CD4-positive, alpha-beta T cell treated with Interleukin-21 for 1 hour (primary cell): ENCODE measurements around the gene AGR3.
A peak's percentile ranks its signal among the peaks of the same experiment; 100 is the strongest.
"Not testable (repeated sequence)": the region's sequence is repeated elsewhere in the genome, so short reads cannot be mapped to it uniquely, and the experiment has no call there.

Experiments used
- DNase-seq: peaks from one replicate; pipeline ENCODE4 v3.0.0-alpha.2; 2020

Gene AGR3

GRCh38 chr7:16891338-16891737 lies 9.6 kb upstream of the AGR3 start:
- peak; percentile 43 for DNase-seq

GRCh38 chr7:16889851-16890415 lies 8.2 kb upstream of the AGR3 start:
- no peak for DNase-seq

DNA sequence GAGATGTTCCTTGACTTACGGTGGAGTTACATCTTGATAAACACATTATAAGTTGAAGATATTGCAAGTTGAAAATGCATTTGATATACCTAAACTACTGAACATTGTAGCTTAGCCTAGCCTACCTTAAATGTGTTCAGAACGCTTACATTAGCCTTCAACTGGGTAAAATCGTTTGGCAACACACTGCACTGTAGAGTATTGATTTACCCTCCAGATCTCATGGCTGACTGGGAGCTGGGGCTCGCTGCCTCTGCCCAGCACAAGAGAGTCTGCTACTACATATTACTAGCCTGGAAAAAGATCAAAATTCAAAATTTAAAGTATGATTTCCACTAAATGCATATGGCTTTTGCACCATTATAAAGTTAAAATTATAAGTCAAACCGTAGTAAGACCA lies 7.5 kb upstream of the AGR3 start:
- no peak for DNase-seq

DNA sequence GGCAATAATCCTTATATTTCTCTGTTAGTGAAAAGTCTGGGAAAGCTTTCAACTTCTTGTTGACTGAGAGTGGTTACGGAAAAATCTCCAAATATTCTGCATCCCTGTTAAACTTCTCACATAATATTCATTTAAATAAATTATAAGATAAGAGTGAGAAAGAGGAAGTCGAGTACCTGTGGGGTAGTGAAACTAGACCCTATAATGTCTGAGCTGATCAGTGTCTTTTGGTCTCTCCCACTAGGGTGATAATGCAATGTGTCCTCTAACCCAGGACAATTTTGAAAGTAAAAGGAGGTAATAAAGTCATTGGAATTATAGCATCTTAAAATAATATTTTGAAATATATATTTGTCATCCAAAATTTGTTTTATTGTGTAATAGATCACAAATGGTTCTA lies 2.1 kb upstream of the AGR3 start:
- DNase-seq, result no peak

DNA sequence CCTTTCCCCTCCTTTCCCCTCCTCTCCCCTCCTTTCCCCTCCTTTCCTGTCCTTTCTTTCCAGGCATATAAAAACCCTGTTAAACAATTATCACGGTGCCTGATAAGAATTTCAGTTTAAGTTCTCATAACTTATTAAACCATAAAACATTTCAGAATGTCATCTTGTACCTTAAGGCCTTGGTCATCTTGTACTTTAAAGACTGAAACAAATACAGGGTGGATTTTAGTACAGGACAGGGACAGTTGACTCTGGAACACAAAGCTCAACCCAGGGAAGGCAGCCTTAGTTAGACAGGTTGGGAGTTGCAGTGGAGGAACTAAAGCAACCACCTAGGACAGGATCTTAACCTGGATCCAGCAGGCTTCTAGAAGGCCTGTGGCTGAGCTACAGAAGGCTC lies 1.2 kb downstream of the AGR3 start:
- DNase-seq, result no peak

- DNase-seq, result no peak
Observed at GRCh38 chr7:16879181-16879580, 2.6 kb downstream of the AGR3 start.

GRCh38 chr7:16875861-16876260 lies 5.9 kb downstream of the AGR3 start:
- no peak for DNase-seq

- DNase-seq, result no peak
Observed at GRCh38 chr7:16874066-16874465, 7.7 kb downstream of the AGR3 start.

DNA sequence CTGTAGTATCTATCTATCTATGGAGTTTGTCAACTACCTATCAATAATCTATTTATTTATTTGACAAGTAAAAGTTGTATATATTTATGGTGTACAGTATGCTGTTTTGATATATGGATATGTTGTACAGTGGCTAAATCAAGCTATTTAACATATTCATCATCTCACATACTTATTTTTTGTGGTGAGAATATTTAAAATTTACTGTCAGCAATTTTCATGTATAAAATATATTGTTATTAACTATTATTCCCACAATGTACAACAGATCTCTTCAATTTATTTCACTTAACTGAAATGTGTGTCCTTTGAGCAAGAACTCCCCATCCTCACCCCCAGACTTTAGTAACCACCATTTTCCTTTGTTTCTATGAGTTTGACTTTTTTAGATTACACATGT lies 14.5 kb downstream of the AGR3 start:
- no peak for DNase-seq

DNA sequence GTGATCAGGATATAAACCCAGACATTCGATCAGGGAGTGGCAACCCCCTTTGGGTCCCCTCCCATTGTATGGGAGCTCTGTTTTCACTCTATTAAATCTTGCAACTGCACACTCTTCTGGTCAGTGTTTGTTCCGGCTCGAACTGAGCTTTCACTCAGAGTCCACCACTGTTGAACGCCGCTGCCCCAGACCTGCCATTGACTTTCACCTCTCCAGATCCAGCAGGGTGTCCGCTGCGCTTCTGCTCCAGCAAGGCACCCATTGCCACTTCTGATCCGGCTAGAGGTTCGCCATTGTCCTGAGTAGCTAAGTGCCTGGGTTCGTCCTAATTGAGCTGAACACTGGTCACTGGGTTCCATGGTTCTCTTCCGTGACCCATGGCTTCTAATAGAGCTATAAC lies 28.6 kb downstream of the AGR3 start:
- not testable (repeated sequence) for DNase-seq

- peak; percentile 17 for DNase-seq
Observed at GRCh38 chr7:16851829-16852228, 30.0 kb downstream of the AGR3 start.

- DNase-seq, result no peak
Observed at GRCh38 chr7:16850614-16851466, 30.9 kb downstream of the AGR3 start.

- DNase-seq, result no peak
Observed at GRCh38 chr7:16849296-16850148, 32.3 kb downstream of the AGR3 start.

DNA sequence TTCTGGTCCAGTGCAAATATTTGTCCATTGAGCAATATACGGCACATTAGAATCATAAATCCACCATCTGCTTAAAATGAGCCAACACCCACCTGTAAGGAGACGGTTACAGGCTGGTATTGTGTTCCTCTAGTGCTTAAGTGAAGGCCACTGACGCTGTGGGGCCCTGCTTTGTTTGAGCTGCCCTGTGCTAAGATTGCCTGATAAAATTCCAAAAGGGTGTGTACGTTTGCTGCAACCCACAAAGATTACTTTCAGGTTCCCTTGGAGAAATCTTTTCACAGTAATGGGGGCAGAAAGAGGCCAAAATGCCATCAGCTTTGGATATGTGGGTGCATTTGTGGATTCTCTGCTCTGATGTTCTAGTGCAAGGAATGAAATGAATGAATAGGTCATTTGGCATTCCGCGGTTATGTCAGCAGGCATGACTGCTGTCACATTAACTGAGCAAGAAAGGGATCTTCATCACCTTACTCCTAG lies 34.4 kb downstream of the AGR3 start:
- no peak for DNase-seq

- DNase-seq, result no peak
Observed at GRCh38 chr7:16846601-16847165, 35.1 kb downstream of the AGR3 start.

- DNase-seq, result no peak
Observed at GRCh38 chr7:16845746-16846145, 36.0 kb downstream of the AGR3 start.

DNA sequence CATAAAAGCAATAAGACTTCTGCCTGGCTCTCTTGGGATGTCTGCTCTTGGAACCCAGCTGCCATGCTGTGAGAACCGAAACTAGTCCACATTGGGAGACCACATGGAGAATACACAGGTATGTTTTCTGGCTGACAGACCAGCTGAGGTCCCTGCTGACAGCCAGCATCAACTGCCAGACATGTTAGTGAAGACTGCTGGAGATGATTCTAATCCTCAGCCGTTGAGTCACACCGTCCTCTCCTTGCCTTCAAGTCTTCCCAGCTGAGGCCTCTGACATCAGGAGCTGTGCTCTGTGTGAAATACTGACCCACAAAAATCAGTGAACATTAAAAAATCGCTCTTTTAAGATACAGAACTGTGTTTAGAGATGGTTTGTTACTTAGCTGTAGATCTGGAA lies 40.1 kb downstream of the AGR3 start:
- DNase-seq, result no peak

GRCh38 chr7:16840094-16840493 lies 41.7 kb downstream of the AGR3 start:
- DNase-seq, result no peak

- DNase-seq, result no peak
Observed at GRCh38 chr7:16839646-16840045, 42.1 kb downstream of the AGR3 start.

- no peak for DNase-seq
Observed at GRCh38 chr7:16838891-16839290, 42.9 kb downstream of the AGR3 start.

- no peak for DNase-seq
Observed at GRCh38 chr7:16838386-16838785, 43.4 kb downstream of the AGR3 start.

GRCh38 chr7:16836481-16836880 lies 45.3 kb downstream of the AGR3 start:
- no peak for DNase-seq

GRCh38 chr7:16833373-16833772 lies 48.4 kb downstream of the AGR3 start:
- no peak for DNase-seq
